ENCODE measurements around the gene ETNPPL.

- TF ChIP-seq POLR2A (IDR thresholded peaks at IDR 0.05; ENCODE audit: low read depth, low read length) (no peak), POLR2AphosphoS5 (IDR thresholded peaks at IDR 0.05; ENCODE audit: low read depth, low read length) (no peak), POU2F2 (IDR thresholded peaks at IDR 0.05; ENCODE audit: low read depth, low read length) (no peak), TAF1 (IDR thresholded peaks at IDR 0.05; ENCODE audit: low read depth, low read length) (no peak), SPI1 (IDR thresholded peaks at IDR 0.05; ENCODE audit: low read depth, low read length) (no peak)
These were observed 13.7 kb downstream of the ETNPPL start for GRCh38 chr4:108749119-108749518.
